Measurements from ENCODE around the gene CLCN2.

CLCN2 gene

GRCh38 chr3:184368586-184369183 lies 7.3 kb upstream of the CLCN2 start:
- peak; percentile 28 for DNase-seq (ENCODE audit: low read depth)
- Histone ChIP-seq H3K27me3 (replicated peaks; ENCODE audit: control insufficient read depth, insufficient read depth, low read length) (no peaks in the 10 kb centered on the region), H3K36me3 (ENCODE audit: control insufficient read depth, insufficient read depth, low read length, severe bottlenecking) (peaks cover 27% of the 10 kb centered on the region), H3K4me1 (ENCODE audit: control insufficient read depth, insufficient read depth, low read length) (peaks cover 48% of the 10 kb centered on the region), H3K9me3 (ENCODE audit: control insufficient read depth, low read length) (no peaks in the 10 kb centered on the region), H3K9ac (ENCODE audit: low read length) (peak overlapping the region; percentile 3), H3K4me3 (ENCODE audit: low read length) (no peak overlapping the region)

GRCh38 chr3:184368116-184368515 lies 6.7 kb upstream of the CLCN2 start:
- Histone ChIP-seq H3K27me3 (replicated peaks; ENCODE audit: control insufficient read depth, insufficient read depth, low read length) (no peaks in the 10 kb centered on the region), H3K9me3 (ENCODE audit: control insufficient read depth, low read length) (no peaks in the 10 kb centered on the region), H3K36me3 (ENCODE audit: control insufficient read depth, insufficient read depth, low read length, severe bottlenecking) (peaks cover 27% of the 10 kb centered on the region), H3K4me1 (ENCODE audit: control insufficient read depth, insufficient read depth, low read length) (peaks cover 42% of the 10 kb centered on the region), H3K9ac (ENCODE audit: low read length) (no peak overlapping the region), H3K4me3 (ENCODE audit: low read length) (no peak overlapping the region)
- no peak for DNase-seq (ENCODE audit: low read depth)

- peak; percentile 83 for DNase-seq (ENCODE audit: low read depth)
- H3K4me1 ChIP-seq (ENCODE audit: control insufficient read depth, insufficient read depth, low read length), result peaks cover 39% of the 10 kb centered on the region
- H3K36me3 ChIP-seq (ENCODE audit: control insufficient read depth, insufficient read depth, low read length, severe bottlenecking), result peaks cover 27% of the 10 kb centered on the region
- no peak overlapping the region for H3K4me3 ChIP-seq (ENCODE audit: low read length)
- peak overlapping the region; percentile 27 for H3K9ac ChIP-seq (ENCODE audit: low read length)
- H3K27me3 ChIP-seq (replicated peaks; ENCODE audit: control insufficient read depth, insufficient read depth, low read length), result no peaks in the 10 kb centered on the region
- H3K9me3 ChIP-seq (ENCODE audit: control insufficient read depth, low read length), result no peaks in the 10 kb centered on the region
These were observed 5.3 kb upstream of the CLCN2 start for GRCh38 chr3:184366619-184367289.

GRCh38 chr3:184362668-184363546 lies 1.5 kb upstream of the CLCN2 start:
- H3K4me3 ChIP-seq (ENCODE audit: low read length), result peak overlapping the region; percentile 99
- H3K4me1 ChIP-seq (ENCODE audit: control insufficient read depth, insufficient read depth, low read length), result peaks cover 23% of the 10 kb centered on the region
- H3K9me3 ChIP-seq (ENCODE audit: control insufficient read depth, low read length), result no peaks in the 10 kb centered on the region
- peaks cover 26% of the 10 kb centered on the region for H3K36me3 ChIP-seq (ENCODE audit: control insufficient read depth, insufficient read depth, low read length, severe bottlenecking)
- peak overlapping the region; percentile 97 for H3K9ac ChIP-seq (ENCODE audit: low read length)
- DNase-seq (ENCODE audit: low read depth), result peak; percentile 99
- H3K27me3 ChIP-seq (replicated peaks; ENCODE audit: control insufficient read depth, insufficient read depth, low read length), result no peaks in the 10 kb centered on the region

GRCh38 chr3:184361932-184362667 lies 695 bp upstream of the CLCN2 start:
- Histone ChIP-seq H3K4me3 (ENCODE audit: low read length) (peak overlapping the region; percentile 99), H3K36me3 (ENCODE audit: control insufficient read depth, insufficient read depth, low read length, severe bottlenecking) (peaks cover 22% of the 10 kb centered on the region), H3K9me3 (ENCODE audit: control insufficient read depth, low read length) (no peaks in the 10 kb centered on the region), H3K9ac (ENCODE audit: low read length) (peak overlapping the region; percentile 97), H3K4me1 (ENCODE audit: control insufficient read depth, insufficient read depth, low read length) (peaks cover 21% of the 10 kb centered on the region), H3K27me3 (replicated peaks; ENCODE audit: control insufficient read depth, insufficient read depth, low read length) (no peaks in the 10 kb centered on the region)
- peak; percentile 83 for DNase-seq (ENCODE audit: low read depth)

GRCh38 chr3:184360929-184361531 lies 375 bp downstream of the CLCN2 start:
- Histone ChIP-seq H3K4me3 (ENCODE audit: low read length) (peak overlapping the region; percentile 99), H3K4me1 (ENCODE audit: control insufficient read depth, insufficient read depth, low read length) (peaks cover 21% of the 10 kb centered on the region), H3K9ac (ENCODE audit: low read length) (peak overlapping the region; percentile 97), H3K27me3 (replicated peaks; ENCODE audit: control insufficient read depth, insufficient read depth, low read length) (no peaks in the 10 kb centered on the region), H3K36me3 (ENCODE audit: control insufficient read depth, insufficient read depth, low read length, severe bottlenecking) (peaks cover 18% of the 10 kb centered on the region), H3K9me3 (ENCODE audit: control insufficient read depth, low read length) (no peaks in the 10 kb centered on the region)
- no peak for DNase-seq (ENCODE audit: low read depth)

- peaks cover 28% of the 10 kb centered on the region for H3K4me1 ChIP-seq (ENCODE audit: control insufficient read depth, insufficient read depth, low read length)
- no peaks in the 10 kb centered on the region for H3K9me3 ChIP-seq (ENCODE audit: control insufficient read depth, low read length)
- DNase-seq (ENCODE audit: low read depth), result no peak
- peaks cover 14% of the 10 kb centered on the region for H3K36me3 ChIP-seq (ENCODE audit: control insufficient read depth, insufficient read depth, low read length, severe bottlenecking)
- peak overlapping the region; percentile 99 for H3K4me3 ChIP-seq (ENCODE audit: low read length)
- H3K27me3 ChIP-seq (replicated peaks; ENCODE audit: control insufficient read depth, insufficient read depth, low read length), result no peaks in the 10 kb centered on the region
- H3K9ac ChIP-seq (ENCODE audit: low read length), result peak overlapping the region; percentile 97
These were observed 1.1 kb downstream of the CLCN2 start for GRCh38 chr3:184360070-184360928.

GRCh38 chr3:184359610-184360009 lies 1.8 kb downstream of the CLCN2 start:
- H3K4me3 ChIP-seq (ENCODE audit: low read length), result no peak overlapping the region
- H3K27me3 ChIP-seq (replicated peaks; ENCODE audit: control insufficient read depth, insufficient read depth, low read length), result no peaks in the 10 kb centered on the region
- no peak overlapping the region for H3K9ac ChIP-seq (ENCODE audit: low read length)
- H3K4me1 ChIP-seq (ENCODE audit: control insufficient read depth, insufficient read depth, low read length), result peaks cover 26% of the 10 kb centered on the region
- DNase-seq (ENCODE audit: low read depth), result no peak
- H3K9me3 ChIP-seq (ENCODE audit: control insufficient read depth, low read length), result no peaks in the 10 kb centered on the region
- H3K36me3 ChIP-seq (ENCODE audit: control insufficient read depth, insufficient read depth, low read length, severe bottlenecking), result peaks cover 8% of the 10 kb centered on the region

- no peak overlapping the region for H3K9ac ChIP-seq (ENCODE audit: low read length)
- no peaks in the 10 kb centered on the region for H3K27me3 ChIP-seq (replicated peaks; ENCODE audit: control insufficient read depth, insufficient read depth, low read length)
- peaks cover 19% of the 10 kb centered on the region for H3K4me1 ChIP-seq (ENCODE audit: control insufficient read depth, insufficient read depth, low read length)
- no peak overlapping the region for H3K4me3 ChIP-seq (ENCODE audit: low read length)
- H3K9me3 ChIP-seq (ENCODE audit: control insufficient read depth, low read length), result no peaks in the 10 kb centered on the region
- H3K36me3 ChIP-seq (ENCODE audit: control insufficient read depth, insufficient read depth, low read length, severe bottlenecking), result peaks cover 8% of the 10 kb centered on the region
- no peak for DNase-seq (ENCODE audit: low read depth)
These were observed 2.5 kb downstream of the CLCN2 start for GRCh38 chr3:184358921-184359350.

All from adipocyte (in vitro differentiated cells).